GM12873 (cell line): ENCODE measurements around the gene SEC61A1.

Source experiments
- TF ChIP-seq, protein P1 (sequence below): IDR thresholded peaks from 2 replicates; pipeline ENCODE4 v1.5.1; 2012; ENCODE audit warnings: low read depth, mild to moderate bottlenecking, moderate library complexity, low read length, control low read depth; ENCODE audit not compliant: insufficient read depth; ENCODE audit errors: missing control alignments

Gene SEC61A1

DNA sequence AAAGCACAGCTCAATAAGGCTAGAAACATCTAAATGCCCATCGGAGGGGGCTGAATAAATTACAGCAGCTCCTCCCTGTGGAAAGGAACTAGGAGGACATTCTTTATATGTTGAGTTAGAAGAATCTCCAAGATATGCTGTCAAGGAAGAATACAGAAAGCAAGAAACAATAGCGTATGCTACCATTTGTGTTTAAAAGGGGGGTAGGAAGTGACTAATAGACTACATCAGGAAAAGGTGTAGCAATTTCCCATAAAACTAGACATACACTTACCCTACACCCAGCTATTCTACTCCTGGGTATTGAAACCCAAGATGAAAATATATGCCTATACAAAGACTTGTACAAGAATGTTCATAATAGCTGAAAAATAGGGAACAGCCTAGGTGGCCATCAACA is 21.6 kb downstream of the SEC61A1 start:
- TF ChIP-seq, protein P1, sequence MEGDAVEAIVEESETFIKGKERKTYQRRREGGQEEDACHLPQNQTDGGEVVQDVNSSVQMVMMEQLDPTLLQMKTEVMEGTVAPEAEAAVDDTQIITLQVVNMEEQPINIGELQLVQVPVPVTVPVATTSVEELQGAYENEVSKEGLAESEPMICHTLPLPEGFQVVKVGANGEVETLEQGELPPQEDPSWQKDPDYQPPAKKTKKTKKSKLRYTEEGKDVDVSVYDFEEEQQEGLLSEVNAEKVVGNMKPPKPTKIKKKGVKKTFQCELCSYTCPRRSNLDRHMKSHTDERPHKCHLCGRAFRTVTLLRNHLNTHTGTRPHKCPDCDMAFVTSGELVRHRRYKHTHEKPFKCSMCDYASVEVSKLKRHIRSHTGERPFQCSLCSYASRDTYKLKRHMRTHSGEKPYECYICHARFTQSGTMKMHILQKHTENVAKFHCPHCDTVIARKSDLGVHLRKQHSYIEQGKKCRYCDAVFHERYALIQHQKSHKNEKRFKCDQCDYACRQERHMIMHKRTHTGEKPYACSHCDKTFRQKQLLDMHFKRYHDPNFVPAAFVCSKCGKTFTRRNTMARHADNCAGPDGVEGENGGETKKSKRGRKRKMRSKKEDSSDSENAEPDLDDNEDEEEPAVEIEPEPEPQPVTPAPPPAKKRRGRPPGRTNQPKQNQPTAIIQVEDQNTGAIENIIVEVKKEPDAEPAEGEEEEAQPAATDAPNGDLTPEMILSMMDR: no peak

DNA sequence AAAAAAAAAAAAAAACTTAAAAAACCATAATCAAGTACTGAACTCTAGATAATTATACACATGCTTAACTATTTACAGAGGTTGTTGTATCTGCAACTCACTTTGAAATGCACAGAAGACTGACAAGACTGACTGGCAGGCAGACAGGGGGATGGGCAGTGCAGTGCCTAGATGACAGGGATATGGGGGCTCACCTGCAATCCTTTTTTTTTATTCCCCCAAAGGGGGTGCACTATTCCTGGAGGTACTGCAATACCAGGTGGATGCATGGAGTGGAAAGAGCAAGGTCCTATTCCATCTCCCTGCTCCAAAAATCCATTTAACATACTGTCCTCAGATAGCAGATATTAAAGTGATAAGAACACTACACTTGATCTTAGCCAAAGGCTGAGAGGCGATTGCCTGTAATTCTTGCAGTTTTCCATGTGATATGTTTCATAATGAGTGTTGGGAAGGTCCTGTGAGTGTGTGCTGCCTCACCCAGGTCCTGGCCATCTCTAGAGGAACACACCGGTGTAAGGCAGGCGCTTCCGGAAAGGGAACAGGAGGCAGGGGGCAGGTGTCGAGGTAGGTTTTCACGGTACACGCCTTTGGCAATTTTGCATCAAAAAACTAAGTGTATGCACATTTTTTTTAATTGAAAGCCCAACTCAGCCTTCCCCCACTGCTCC is 22.7 kb downstream of the SEC61A1 start:
- TF ChIP-seq, protein P1: no peak

DNA sequence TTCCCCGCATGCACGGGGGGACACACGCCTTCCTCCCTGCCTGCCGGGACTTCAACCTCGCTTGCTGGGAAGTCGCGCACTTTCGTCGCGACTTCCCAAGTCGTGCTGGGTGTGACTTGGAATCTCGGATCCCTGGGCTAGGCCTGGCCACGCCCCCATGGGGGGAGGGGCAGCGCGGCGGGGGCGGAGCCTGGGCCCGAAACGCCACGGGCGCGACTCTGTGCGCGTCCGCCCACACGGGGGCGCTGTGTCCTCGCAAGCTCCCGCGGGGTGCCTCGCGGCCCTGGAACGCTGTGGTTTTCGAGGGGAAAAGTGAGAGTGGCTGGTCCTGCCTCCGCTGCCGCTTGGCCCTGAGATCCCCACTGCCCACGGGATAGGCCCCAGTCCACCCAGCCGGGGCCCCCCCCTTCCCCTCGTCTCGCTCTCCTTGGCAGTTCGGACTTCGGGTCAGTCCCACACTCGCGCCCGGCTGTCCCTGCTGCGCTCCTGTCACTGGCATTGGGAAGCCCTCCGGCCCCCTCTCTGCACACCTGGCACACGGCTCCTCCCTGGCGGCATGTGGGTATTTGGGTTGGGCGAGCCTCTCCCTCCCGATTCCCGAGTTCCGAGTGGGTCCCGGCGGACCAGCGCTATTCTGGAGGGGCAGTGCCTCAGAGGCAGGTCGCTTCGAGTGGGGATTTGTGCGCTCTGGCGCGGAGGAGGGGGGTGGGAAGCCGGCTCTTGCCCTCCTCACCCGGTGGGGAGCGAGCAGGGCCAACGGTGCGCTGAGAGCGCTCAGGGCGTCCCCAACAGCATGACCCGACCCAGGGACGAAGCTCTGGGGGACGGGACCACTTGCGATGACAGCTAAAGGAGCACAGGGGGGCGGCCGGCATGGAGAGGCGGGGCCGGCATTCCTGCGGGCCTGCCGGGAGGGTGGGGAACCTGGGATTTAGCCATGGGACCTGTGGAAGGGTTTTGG is 23.6 kb downstream of the SEC61A1 start:
- TF ChIP-seq, protein P1: peak; percentile 93

DNA sequence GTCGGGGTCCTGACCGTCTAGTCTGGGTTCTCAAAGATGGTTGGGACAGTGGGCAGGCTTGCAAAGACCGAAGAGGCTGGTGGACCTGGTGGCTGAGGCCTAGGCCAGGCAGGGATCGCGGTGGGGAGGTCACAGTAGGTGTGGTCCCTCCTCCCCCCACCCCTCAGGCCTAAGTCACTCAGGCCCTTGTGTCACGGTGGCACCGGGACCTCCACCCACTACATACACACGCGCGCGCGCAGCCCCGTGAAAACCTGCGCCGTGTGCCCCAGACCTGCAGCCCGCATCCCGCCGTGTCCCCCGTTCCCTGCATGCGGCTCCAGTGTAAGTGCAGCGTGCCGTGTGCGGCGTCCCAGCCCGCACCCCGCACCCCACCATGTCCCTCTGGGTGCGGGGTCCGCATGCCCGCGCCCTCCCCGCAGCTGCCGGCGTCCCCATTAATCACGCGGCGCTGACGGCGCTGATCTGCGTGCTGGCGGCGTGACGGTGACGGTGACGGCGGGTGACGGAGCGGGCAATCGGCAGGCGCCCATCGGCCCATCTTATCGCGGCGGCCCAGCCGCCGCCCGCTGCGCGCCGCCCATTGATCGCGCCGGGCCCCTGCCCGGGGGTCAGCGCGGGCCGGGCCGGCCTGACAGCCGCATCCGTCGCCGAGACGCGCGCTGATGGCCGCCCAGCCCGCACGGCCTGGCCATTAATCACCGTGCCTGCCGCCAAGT is 24.4 kb downstream of the SEC61A1 start:
- TF ChIP-seq, protein P1: no peak

DNA sequence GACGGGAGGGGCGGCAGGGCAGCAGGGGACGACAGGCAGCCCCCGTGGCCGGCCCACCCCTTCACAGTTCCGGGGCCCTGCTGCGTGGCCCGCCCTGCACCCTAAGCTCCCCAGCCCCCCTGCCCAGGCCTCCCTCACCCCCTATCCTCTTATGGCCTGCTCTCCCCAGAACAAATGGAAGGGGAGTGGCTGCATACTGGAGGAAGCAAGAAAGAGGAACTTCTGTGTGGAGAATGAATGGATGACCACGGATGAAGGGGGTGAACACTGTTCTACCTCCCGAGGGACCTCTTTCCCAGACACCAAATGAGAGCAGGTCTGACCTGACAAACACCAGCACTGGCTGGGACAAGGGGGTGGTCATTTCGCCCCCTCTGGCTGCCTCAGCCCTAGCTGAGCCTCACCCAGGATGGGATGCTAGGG is 25.0 kb downstream of the SEC61A1 start:
- TF ChIP-seq, protein P1: no peak

DNA sequence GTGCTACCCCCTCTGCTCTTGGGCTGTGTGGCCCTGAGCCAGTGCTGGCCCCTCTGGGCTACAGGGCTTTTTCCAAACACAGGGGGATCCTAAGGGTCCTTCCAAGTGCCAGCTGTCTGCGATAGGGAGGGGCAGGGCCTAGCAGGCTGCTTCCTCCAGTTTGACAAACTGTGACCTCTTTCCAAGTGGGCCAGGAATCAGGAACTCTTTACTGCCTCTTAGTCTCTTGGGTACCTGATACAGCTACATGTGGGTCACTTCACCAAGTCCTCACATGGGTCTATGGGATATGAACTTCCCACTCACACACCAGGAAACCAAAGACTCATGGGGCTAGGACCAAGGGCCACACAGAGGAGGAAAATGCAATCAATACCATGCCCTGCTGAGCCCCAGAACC is 25.4 kb downstream of the SEC61A1 start:
- TF ChIP-seq, protein P1: no peak

DNA sequence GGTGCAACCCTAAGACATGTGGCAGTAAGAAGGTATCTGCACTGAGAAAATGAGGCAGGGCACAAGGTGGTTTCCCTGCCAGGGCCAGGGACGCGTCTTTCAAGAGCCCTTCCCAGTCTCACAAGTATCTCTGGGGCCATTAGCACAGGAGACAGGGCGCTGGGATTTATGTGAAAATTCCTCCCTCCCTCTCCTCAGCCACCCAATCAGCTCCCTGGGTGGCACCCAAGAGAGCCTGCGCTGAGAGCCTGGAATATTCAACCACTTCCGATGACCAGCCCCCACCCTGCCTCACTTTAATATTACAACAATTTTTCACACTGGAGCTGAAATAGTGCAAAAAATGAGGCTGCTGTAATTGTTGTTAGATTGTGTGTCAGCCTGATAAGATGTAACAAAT is 26.1 kb downstream of the SEC61A1 start:
- TF ChIP-seq, protein P1: no peak
